HAP-1 (cell line): ENCODE data around the gene DNAJB6.
"Not testable (repeated sequence)": the region's sequence is repeated elsewhere in the genome, so short reads cannot be mapped to it uniquely, and the experiment has no call there.

Experiments used
- DNase-seq, 2 experiments: peaks; one replicate each; pipeline ENCODE4 v3.0.0-alpha.2; 2016 to 2020; ENCODE audit warnings: low spot score in 2 of 2
- H3K27me3 ChIP-seq: fragments of 250-450 bp; sonication (Bioruptor Pico); 2 replicates; pipeline ENCODE4 v1.5.1; 2020; ENCODE audit warnings: low read depth, mild to moderate bottlenecking, moderate library complexity
- H3K36me3 ChIP-seq: fragments of 250-450 bp; sonication (Bioruptor Pico); replicated peaks from 2 replicates; pipeline ENCODE4 v1.5.1; 2020; ENCODE audit warnings: mild to moderate bottlenecking
- H3K4me1 ChIP-seq: fragments of 250-450 bp; sonication (Bioruptor Pico); 2 replicates; pipeline ENCODE4 v1.5.1; 2020; ENCODE audit warnings: mild to moderate bottlenecking
- H3K4me3 ChIP-seq: fragments of 250-450 bp; sonication (Bioruptor Pico); 2 replicates; pipeline ENCODE4 v1.5.1; 2020; ENCODE audit warnings: mild to moderate bottlenecking, moderate library complexity
- H3K9me3 ChIP-seq: fragments of 250-450 bp; sonication (Bioruptor Pico); 2 replicates; pipeline ENCODE4 v1.5.1; 2020; ENCODE audit warnings: mild to moderate bottlenecking, moderate library complexity
- in situ Hi-C: fragments of 300-500 bp; cut with MboI; formaldehyde crosslinking; loops from 3 replicates; pipeline ENCODE4 v1.14.3; 2020; ENCODE audit warnings: low sequenced_read_pairs, inconsistent platforms, mixed read lengths

The DNAJB6 gene

DNA sequence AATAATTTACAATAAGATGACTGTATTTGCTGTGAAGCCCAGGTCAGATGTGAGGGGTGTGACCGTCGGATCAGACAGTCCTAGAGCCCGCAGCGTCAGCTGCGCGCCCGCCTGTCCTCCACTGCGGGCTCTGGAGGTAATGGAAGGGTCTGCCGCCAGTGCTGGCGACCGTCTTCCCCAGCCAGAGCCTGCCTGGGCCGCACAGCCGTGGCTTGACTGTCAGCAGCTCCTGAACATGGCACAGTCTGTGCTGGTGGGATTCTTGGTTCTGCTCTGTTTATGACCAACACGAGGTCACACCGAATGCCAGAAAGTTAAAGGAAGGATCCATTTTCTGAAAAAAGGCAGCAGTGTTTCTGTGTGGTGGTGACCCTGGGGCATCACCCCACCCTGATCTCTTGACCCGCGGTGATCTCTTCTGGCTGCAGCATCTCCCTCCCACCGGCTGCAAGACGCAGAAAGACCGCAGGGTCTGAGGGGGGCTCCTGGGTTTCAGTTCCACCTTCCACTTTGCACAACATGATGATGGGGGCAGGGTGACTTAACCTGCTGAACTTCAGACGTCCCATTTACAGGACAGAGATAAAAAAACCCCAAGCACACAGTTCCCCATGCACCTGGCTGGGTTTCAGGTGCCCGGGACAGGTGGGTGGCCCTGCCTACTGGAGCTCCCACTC is 103.7 kb downstream of the DNAJB6 start:
- no peaks in the 10 kb centered on the region; the same call in 1 of the 2 replicates for H3K9me3 ChIP-seq
- H3K36me3 ChIP-seq = no peaks in the 10 kb centered on the region
- H3K4me1 ChIP-seq = no peaks in the 10 kb centered on the region
- no peak overlapping the region for H3K4me3 ChIP-seq
- DNase-seq = no peak
- H3K27me3 ChIP-seq = no peaks in the 10 kb centered on the region
- in situ Hi-C loops = no loop called here

DNA sequence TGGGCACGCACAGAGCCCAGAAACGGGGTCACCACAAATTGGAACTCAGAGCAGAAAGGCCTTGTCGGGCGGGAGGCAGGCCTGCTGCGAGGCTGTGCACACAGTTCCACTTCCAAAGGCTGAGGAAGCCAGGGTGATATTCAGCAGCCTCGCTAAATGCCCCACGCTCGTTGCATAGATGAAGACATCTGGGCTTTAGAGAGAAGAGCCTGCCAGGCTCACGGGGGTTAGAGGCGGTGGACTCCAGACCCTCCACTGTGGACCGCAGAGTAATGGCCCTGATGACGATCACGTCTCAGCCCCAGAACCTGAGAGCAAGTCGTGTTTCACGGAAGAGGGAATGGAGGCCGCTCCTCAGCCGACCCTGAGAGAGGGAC is 104.2 kb downstream of the DNAJB6 start:
- no peak overlapping the region for H3K4me3 ChIP-seq
- no peaks in the 10 kb centered on the region; the same call in 1 of the 2 replicates for H3K9me3 ChIP-seq
- H3K27me3 ChIP-seq = no peaks in the 10 kb centered on the region
- H3K36me3 ChIP-seq = no peaks in the 10 kb centered on the region
- no peaks in the 10 kb centered on the region for H3K4me1 ChIP-seq
- in situ Hi-C loops = no loop called here
- DNase-seq = no peak

DNA sequence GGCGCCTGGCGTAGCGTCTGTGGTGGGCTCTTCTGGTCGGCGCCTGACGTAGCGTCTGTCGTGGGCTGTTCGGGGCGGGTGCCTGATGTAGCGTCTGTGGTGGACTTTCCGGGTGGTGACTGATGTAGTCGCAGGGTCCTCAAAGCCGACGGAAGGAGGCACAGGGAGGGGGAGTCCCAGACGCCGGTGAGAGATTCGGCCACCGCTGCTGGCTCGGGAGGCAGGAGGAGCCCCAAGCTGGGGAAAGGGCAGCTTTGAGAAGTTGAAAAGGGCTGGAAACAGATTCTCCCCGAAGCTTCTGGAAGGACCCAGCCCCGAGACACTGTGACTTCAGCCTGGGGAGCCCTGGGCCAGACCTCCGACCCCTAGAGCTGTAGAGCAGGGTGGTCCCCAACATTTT is 105.7 kb downstream of the DNAJB6 start:
- DNase-seq = no peak
- Histone ChIP-seq H3K4me1 (no peaks in the 10 kb centered on the region), H3K4me3 (no peak overlapping the region), H3K27me3 (no peaks in the 10 kb centered on the region), H3K36me3 (no peaks in the 10 kb centered on the region), H3K9me3 (no peaks in the 10 kb centered on the region; the same call in 1 of the 2 replicates)
- in situ Hi-C loops = no loop called here

DNA sequence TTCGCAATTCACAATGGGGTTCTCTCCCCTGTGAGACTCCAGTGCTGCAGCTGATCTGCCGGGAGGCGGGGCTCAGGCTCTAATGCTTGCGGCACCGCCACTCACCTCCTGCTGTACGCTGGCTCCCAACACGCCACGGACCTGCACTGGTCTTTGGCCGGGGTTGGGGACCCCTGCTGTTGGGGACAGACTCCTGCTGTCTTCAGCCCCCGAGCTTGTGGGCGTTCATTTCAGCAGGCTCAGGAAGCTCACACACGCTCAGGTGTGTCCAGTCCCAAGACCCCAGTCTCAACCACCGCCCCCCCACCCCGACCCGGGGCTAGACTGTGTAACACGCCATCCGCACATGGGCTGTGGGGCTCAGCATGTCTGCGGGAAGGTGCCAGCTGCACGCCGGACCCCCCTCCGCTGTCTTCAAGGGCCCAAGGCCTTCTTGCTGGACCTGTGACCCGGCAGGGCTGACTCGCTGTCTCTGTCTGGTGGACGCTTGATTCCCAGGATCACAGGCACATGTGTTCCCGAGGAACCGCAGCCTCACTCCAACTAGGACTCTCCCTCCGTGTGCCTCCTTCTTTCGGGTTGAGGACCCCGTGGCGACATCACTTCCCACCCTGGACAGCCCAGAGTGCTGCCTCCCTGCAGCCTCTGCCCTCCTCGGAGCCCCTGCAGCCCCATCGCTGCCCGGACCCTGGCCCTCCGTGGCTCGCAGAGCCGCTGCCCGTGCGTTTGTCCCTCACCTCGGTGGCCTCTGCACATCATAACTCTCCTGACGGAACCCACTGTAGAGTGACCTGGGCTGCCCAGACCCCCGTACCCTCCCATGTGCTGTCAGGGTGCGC is 106.4 kb downstream of the DNAJB6 start:
- Histone ChIP-seq H3K27me3 (no peaks in the 10 kb centered on the region), H3K4me1 (no peaks in the 10 kb centered on the region), H3K9me3 (no peaks in the 10 kb centered on the region; the same call in 1 of the 2 replicates), H3K36me3 (no peaks in the 10 kb centered on the region), H3K4me3 (no peak overlapping the region)
- in situ Hi-C loops = no loop called here
- DNase-seq = no peak

DNA sequence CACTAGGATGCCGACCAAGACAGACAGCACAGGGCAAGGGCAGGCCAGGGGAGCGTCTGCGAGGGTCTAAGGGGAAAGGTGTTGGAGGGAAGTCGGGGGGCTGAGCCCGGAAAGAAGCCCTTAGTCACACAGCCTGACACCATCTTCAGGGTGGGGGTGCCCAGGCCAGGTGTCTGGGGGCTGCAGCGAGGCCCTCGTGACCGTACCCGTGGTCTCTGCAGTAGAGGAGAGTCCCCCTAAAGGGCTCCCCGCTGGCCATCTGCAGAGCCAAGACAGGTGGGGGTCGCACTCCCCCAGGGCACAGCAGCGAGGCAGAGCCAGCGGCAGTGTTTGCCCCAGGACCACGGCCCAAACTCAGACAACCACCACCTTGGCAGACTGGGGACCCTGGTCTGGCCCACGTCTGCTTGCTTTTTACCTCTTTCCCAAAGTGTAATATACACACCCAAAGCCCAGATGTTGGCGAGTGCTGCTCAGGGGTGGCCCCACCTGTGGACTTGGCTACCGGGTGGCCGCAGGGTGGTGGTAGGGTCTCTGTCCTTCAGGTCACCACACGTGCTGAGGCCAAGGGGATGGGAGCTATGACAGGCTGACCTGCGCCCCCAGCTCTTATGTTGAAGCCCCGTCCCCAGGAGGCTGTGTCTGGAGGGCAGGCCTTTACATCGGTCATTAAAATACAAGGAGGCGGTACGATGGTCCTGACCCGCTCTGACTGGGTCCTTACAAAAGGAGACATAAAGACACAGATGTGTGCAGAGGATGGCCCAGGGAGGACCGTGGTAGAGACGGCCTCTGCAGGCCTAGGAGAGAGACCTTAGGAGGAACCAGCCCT is 107.4 kb downstream of the DNAJB6 start:
- H3K4me1 ChIP-seq = no peaks in the 10 kb centered on the region
- H3K9me3 ChIP-seq = no peaks in the 10 kb centered on the region; the same call in 1 of the 2 replicates
- H3K27me3 ChIP-seq = no peaks in the 10 kb centered on the region
- in situ Hi-C loops = no loop called here
- DNase-seq = peak in 1 of 2 experiments; percentile 5
- no peak overlapping the region for H3K4me3 ChIP-seq
- H3K36me3 ChIP-seq = no peaks in the 10 kb centered on the region

DNA sequence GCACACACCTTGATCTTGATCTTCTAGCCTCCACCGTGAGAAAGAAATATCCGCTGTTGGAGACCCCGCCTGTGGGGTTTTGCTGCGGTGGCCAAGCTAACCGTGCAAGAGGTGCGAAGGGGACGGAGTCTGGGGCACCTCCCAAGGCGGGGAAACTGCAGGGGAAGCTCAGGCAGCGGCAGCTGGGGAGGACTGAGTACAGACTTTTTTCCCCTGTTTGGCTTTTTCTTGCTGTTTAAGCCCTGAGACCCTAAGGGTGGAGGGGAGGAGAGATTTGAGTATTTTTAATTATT is 108.0 kb downstream of the DNAJB6 start:
- in situ Hi-C loops = no loop called here
- no peaks in the 10 kb centered on the region; the same call in 1 of the 2 replicates for H3K9me3 ChIP-seq
- H3K4me3 ChIP-seq = no peak overlapping the region
- H3K36me3 ChIP-seq = no peaks in the 10 kb centered on the region
- H3K27me3 ChIP-seq = no peaks in the 10 kb centered on the region
- H3K4me1 ChIP-seq = no peaks in the 10 kb centered on the region
- DNase-seq = peak in 1 of 2 experiments; percentile 5

DNA sequence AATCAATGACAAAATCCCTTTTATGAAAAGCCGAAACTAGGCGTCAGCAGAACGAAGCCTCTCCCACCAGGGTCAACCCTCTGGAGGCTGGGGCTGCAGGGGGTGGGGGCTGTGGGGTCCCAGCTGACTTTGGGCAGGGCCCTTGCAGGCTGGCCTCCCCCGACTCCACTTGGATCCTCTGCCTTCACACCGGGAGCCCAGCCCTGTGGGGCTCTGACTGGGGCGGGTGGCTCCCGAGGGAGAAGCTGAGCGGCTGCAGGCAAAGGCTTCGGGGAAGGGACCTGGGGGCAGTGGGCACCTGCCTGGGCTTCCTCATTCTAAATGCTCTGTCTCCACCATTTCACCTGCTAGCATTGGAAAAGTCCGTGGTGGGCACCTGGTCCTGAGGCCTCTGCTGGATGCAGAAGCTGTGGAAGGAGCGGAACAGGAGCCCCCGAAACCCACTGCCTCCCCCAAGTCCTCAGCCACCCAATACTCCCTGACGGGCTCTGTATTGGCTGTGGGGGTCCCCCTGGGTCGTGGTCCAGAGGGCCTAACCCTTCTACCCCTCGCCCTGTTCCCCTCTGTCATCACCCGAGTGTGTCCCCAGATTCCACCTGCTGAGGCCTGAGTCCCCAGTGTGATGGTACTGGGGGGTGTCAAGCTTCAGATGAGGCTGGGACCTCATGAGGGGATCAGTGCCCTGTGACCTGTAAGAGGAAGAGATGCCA is 108.6 kb downstream of the DNAJB6 start:
- H3K27me3 ChIP-seq = no peaks in the 10 kb centered on the region
- DNase-seq = peak in 1 of 2 experiments; percentile 7
- H3K9me3 ChIP-seq = no peaks in the 10 kb centered on the region; the same call in 1 of the 2 replicates
- no peak overlapping the region for H3K4me3 ChIP-seq
- no peaks in the 10 kb centered on the region for H3K36me3 ChIP-seq
- in situ Hi-C loops = no loop called here
- H3K4me1 ChIP-seq = no peaks in the 10 kb centered on the region

DNA sequence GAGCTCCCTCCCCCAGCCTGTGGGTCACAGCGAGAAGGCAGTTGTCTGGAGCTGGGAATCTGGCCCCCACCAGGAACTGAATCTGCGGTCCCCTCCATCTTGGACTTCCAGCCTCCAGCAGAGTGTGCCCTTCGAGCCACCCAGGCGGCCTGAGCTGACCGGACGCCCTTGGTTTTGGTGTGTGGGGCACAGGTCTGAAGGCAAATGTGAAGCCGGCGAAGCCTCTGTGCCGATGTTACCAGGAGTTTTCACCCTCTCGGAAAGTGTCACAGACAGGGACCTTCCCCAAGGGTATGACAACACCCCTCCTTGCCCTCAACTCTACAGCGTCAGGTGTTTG is 109.1 kb downstream of the DNAJB6 start:
- in situ Hi-C loops = no loop called here
- H3K9me3 ChIP-seq = no peaks in the 10 kb centered on the region; the same call in 1 of the 2 replicates
- H3K4me3 ChIP-seq = no peak overlapping the region
- no peak for DNase-seq
- H3K27me3 ChIP-seq = no peaks in the 10 kb centered on the region
- no peaks in the 10 kb centered on the region for H3K36me3 ChIP-seq
- H3K4me1 ChIP-seq = no peaks in the 10 kb centered on the region

DNA sequence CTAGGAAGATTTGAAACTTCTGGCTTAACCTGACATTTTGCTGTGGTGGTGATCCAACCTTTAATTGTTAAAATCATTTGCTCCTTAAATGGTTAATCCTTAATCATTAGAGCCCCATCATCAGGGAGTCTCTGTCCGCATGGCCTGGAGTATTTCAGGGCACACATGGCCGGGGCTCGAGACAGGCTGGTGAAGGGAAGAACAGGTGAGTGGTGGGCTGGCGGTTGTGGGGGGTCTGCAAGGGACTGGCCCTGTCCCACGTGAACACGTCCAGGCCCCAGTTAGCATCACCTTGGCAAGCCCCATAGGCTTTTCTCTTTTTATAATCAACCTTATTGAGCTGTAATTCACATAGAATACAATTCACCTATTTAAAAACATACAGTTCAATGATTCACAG is 109.5 kb downstream of the DNAJB6 start:
- no peaks in the 10 kb centered on the region for H3K4me1 ChIP-seq
- in situ Hi-C loops = no loop called here
- H3K9me3 ChIP-seq = no peaks in the 10 kb centered on the region; the same call in 1 of the 2 replicates
- no peaks in the 10 kb centered on the region for H3K27me3 ChIP-seq
- no peaks in the 10 kb centered on the region for H3K36me3 ChIP-seq
- DNase-seq = no peak
- H3K4me3 ChIP-seq = no peak overlapping the region

DNA sequence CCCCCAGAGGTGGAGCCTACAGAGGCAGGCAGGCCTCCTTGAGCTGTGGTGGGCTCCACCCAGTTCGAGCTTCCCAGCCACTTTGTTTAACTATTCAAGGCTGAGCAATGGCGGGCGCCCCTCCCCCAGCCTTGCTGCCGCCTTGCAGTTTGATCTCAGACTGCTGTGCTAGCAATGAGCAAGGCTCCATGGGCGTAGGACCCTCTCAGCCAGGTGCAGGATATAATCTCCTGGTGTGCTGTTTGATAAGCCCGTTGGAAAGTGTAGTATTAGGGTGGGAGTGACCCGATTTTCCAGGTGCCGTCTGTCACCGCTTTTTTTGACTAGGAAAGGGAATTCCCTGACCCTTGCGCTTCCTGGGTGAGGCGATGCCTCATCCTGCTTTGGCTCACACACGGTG is 117.2 kb downstream of the DNAJB6 start:
- H3K4me1 ChIP-seq, H3K4me3 ChIP-seq, in situ Hi-C loops, H3K9me3 ChIP-seq, H3K36me3 ChIP-seq, H3K27me3 ChIP-seq: not testable (repeated sequence)
- peak in 1 of 2 experiments; percentile 41 for DNase-seq

DNA sequence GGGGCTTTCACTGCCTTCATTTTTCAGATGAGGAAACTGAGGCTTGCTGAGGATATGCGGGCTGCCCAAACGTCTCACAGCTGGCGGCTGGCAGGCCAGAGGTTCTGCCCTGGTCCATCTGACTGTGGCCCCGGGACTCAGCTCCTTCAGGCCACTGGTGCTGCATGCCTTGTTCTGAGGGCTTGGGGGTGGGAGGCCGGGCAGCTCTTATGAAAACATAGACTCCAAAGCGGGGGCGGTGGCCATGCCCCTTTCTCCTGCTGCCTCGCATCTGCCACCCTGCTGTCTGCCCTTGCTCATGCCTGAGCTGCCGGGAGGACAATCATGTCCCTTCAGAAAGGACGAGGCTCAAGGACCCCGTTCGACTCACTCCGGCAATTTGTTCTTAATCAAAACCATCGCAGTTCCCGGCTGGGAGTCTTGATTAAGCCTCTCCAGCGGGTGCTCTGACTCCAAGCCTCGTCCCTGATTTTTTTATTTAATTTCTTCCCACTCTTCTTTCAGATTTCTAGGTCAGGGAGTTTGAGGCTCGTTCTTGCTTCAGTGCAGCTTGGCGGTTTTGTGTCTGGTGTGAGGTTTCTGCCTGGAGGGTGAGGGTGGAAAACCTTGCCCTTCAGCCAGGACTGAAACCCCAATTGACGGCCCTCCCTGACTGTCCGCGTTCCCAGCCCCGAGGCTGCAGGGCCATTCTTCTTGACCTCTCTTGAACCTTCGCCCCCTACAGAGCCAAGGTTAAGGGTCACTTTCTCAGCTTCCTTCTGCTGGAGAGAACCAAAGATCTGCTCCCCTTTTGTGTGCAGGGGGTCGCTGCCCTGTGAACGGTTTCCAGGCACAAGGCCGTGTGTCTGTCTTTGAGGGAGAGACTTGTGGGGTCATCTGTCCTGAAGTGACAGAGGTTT is 120.8 kb downstream of the DNAJB6 start:
- DNase-seq = no peak
- H3K27me3 ChIP-seq = no peaks in the 10 kb centered on the region
- in situ Hi-C loops = no loop called here

DNA sequence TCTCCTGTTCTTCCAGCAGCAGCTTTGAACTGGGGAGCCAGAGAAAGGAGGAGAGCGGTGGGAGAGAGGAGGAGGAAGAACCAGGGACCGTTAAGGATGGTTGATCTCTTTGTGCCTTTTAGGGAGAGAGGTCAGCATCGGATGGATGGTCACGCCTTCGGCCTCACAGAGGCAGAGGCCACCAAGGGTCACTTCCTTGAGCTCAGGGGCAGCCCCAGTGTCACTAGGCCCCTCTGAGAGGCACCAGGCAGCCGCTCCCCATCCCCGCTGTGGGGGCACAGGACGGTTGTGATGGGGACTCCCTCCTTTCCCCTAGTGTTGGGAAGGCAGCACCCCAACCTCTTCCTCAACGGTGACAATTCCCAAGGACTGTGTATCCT is 121.4 kb downstream of the DNAJB6 start:
- no peaks in the 10 kb centered on the region for H3K4me1 ChIP-seq
- H3K27me3 ChIP-seq = no peaks in the 10 kb centered on the region
- H3K36me3 ChIP-seq = no peaks in the 10 kb centered on the region
- DNase-seq = no peak
- H3K9me3 ChIP-seq = no peaks in the 10 kb centered on the region
- in situ Hi-C loops = no loop called here
- no peak overlapping the region for H3K4me3 ChIP-seq

More for the DNA sequence above, 120.8 kb downstream of the DNAJB6 start:
- no peaks in the 10 kb centered on the region for H3K36me3 ChIP-seq
- no peaks in the 10 kb centered on the region for H3K9me3 ChIP-seq
- no peak overlapping the region for H3K4me3 ChIP-seq
- no peaks in the 10 kb centered on the region for H3K4me1 ChIP-seq

DNA sequence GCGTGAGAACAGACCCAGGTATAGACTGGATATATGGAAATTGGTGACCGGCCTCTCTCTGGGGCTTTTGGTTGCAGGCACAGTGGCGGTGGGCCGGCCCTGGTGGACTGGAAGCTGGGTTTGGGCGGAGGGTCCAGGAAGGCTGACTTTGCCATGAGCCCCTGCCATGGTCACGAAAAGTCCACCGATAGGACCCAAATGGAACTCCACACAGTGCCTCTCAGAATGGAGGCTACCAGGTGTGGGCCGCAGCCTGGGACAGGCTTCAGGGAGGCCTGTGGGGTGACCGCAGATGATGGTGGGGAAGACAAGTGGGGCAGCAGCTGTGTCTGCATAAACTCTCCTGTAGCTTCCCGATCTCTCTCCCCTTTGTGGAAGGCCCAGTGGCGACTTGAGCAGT is 123.2 kb downstream of the DNAJB6 start:
- Histone ChIP-seq H3K27me3 (peaks cover 2% of the 10 kb centered on the region; the same call in 1 of the 2 replicates), H3K4me1 (no peaks in the 10 kb centered on the region), H3K36me3 (no peaks in the 10 kb centered on the region), H3K9me3 (no peaks in the 10 kb centered on the region), H3K4me3 (no peak overlapping the region)
- in situ Hi-C loops = no loop called here
- DNase-seq = no peak
